Measurements from ENCODE around the gene STARD3NL. TPM values are rescaled to one million over a fixed set of nuclear protein-coding genes. Genes with fewer than 3 reads are reported as not detected.

Gene STARD3NL
- total and polyA plus RNA-seq, 2 of the 4 experiments (the other 2 are of a cell fraction): 51.6 to 69.7 TPM

DNA sequence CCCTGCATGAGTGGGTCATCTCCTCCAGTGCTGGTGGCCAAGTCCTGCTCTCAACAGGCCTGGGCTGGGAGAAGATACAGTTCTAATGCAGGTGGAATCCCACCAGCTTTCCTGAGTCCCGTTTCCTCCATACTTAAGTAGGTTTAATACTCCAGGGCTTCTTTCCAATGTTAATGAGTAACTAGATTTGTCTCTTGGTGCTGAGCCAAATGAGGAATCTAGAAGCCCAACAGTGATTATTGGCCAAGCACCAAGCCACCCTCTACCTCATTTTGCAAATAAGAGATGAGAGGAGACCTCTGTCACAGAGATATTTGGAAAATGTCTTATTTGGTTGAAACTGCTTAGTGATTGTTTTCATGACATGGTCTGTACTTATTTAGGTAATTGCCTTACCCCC, 37.1 kb downstream of the STARD3NL start:
- H3K36me3 ChIP-seq (ENCODE audit: control insufficient read depth, insufficient read depth, low read length): peaks cover 23% of the 10 kb centered on the region
- no peak overlapping the region for H4K5ac ChIP-seq (ENCODE audit: low read depth, low read length)
- H3K4me3 ChIP-seq (ENCODE audit: insufficient read depth, low read depth, low read length): no peak overlapping the region
- H3K9me3 ChIP-seq (ENCODE audit: control insufficient read depth, insufficient read depth, low read length): no peaks in the 10 kb centered on the region
- H4K91ac ChIP-seq (ENCODE audit: insufficient read depth, low read depth, low read length): no peak overlapping the region
- CTCF ChIA-PET: interaction anchor here (0.6 to 2.1 kb wide), 30 partner anchors 9 to 171 kb away, joined by 3 to 35 read pairs (median 6); partner anchors contain the start of gene STARD3NL
- H2BK5ac ChIP-seq (ENCODE audit: low read depth, low read length, poor library complexity, severe bottlenecking): no peak overlapping the region
- H2AK9ac ChIP-seq (replicated peaks; ENCODE audit: low read depth, low read length, poor library complexity): no peak overlapping the region
- WGBS, 2 experiments (ENCODE audit: extremely low coverage in 2 of 2, insufficient read length in 1 of 2): no CpG with 5 or more reads among the region's 1 CpG
- no peak overlapping the region for H3K18ac ChIP-seq (ENCODE audit: low read depth, low read length)
- no TSS peak for BruUV-seq (replicated peaks)
- H2BK20ac ChIP-seq (ENCODE audit: low read depth, low read length): no peak overlapping the region
- in situ Hi-C loops (cut with MboI; ENCODE audit: low sequenced_read_pairs): no loop called here
- DNase-seq: no peak
- H2BK15ac ChIP-seq (ENCODE audit: low read depth, low read length): no peak overlapping the region
- no peak overlapping the region for H3K9ac ChIP-seq (ENCODE audit: low read depth, low read length)
- peaks cover 3% of the 10 kb centered on the region; the same call in 1 of the 2 replicates for H3K4me1 ChIP-seq (ENCODE audit: control insufficient read depth, insufficient read depth, low read length)
- no peak overlapping the region for H2AFZ ChIP-seq (replicated peaks; ENCODE audit: low read length, poor library complexity)
- H3K9me1 ChIP-seq (ENCODE audit: insufficient read depth, low read length): peaks cover 6% of the 10 kb centered on the region
- no peak for ATAC-seq (ENCODE audit: low read depth)
- intact Hi-C loops (cut with micrococcal nuclease): loop anchor here (2.0 to 5.0 kb wide), 2 partner anchors 36 to 122 kb away; partner anchors contain the start of gene STARD3NL
- POLR2A ChIA-PET (ENCODE audit: unreplicated experiment): no interaction called here
- no peak overlapping the region for H3K4me2 ChIP-seq (ENCODE audit: low read depth, low read length)
- H4K20me1 ChIP-seq (ENCODE audit: insufficient read depth, low read length): no peaks in the 10 kb centered on the region
- no peak overlapping the region for H2BK120ac ChIP-seq (ENCODE audit: low read depth, low read length)
- no peak for TF ChIP-seq MXI1 (IDR thresholded peaks at IDR 0.05; ENCODE audit: borderline replicate concordance, low read depth, low read length)
- no peak for TF ChIP-seq CEBPB (IDR thresholded peaks at IDR 0.05; ENCODE audit: low read depth, low read length)
- TF ChIP-seq, protein P1, sequence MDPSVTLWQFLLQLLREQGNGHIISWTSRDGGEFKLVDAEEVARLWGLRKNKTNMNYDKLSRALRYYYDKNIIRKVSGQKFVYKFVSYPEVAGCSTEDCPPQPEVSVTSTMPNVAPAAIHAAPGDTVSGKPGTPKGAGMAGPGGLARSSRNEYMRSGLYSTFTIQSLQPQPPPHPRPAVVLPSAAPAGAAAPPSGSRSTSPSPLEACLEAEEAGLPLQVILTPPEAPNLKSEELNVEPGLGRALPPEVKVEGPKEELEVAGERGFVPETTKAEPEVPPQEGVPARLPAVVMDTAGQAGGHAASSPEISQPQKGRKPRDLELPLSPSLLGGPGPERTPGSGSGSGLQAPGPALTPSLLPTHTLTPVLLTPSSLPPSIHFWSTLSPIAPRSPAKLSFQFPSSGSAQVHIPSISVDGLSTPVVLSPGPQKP (IDR thresholded peaks at IDR 0.05; ENCODE audit: borderline replicate concordance, low read depth, low read length): no peak
- TF ChIP-seq SMC3 (IDR thresholded peaks at IDR 0.05; ENCODE audit: low read depth, low read length): no peak
- no peak for TF ChIP-seq CHD1 (IDR thresholded peaks at IDR 0.05; ENCODE audit: low read depth, low read length)
- TF ChIP-seq RCOR1 (IDR thresholded peaks at IDR 0.05; ENCODE audit: insufficient replicate concordance, low read length): no peak
- TF ChIP-seq RAD21 (IDR thresholded peaks at IDR 0.05; ENCODE audit: low read length): no peak
- no peak for TF ChIP-seq MAFK (IDR thresholded peaks at IDR 0.05; ENCODE audit: low read depth, low read length)
- TF ChIP-seq RFX5 (IDR thresholded peaks at IDR 0.05; ENCODE audit: low read depth, low read length): no peak
- TF ChIP-seq, protein P2, sequence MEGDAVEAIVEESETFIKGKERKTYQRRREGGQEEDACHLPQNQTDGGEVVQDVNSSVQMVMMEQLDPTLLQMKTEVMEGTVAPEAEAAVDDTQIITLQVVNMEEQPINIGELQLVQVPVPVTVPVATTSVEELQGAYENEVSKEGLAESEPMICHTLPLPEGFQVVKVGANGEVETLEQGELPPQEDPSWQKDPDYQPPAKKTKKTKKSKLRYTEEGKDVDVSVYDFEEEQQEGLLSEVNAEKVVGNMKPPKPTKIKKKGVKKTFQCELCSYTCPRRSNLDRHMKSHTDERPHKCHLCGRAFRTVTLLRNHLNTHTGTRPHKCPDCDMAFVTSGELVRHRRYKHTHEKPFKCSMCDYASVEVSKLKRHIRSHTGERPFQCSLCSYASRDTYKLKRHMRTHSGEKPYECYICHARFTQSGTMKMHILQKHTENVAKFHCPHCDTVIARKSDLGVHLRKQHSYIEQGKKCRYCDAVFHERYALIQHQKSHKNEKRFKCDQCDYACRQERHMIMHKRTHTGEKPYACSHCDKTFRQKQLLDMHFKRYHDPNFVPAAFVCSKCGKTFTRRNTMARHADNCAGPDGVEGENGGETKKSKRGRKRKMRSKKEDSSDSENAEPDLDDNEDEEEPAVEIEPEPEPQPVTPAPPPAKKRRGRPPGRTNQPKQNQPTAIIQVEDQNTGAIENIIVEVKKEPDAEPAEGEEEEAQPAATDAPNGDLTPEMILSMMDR (conservative IDR thresholded peaks at IDR 0.05; ENCODE audit: low read depth, low read length): no peak
- TF ChIP-seq, protein P3, sequence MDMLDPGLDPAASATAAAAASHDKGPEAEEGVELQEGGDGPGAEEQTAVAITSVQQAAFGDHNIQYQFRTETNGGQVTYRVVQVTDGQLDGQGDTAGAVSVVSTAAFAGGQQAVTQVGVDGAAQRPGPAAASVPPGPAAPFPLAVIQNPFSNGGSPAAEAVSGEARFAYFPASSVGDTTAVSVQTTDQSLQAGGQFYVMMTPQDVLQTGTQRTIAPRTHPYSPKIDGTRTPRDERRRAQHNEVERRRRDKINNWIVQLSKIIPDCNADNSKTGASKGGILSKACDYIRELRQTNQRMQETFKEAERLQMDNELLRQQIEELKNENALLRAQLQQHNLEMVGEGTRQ (IDR thresholded peaks at IDR 0.05; ENCODE audit: low read depth, low read length): no peak
- TF ChIP-seq MAZ (IDR thresholded peaks at IDR 0.05; ENCODE audit: borderline replicate concordance, low read depth, low read length): no peak
- TF ChIP-seq NFE2L2 (IDR thresholded peaks at IDR 0.05; ENCODE audit: low read depth, low read length): no peak
- no peak for TF ChIP-seq FOS (IDR thresholded peaks at IDR 0.05; ENCODE audit: low read depth, low read length)
- no peak for TF ChIP-seq BHLHE40 (IDR thresholded peaks at IDR 0.05; ENCODE audit: low read depth, low read length)
- TF ChIP-seq POLR2A (IDR thresholded peaks at IDR 0.05; ENCODE audit: low read depth, low read length): no peak
- H3K79me1 ChIP-seq (ENCODE audit: low read depth in 1 of 2, low read length in 2 of 2): peaks cover 7 to 10% of the 10 kb centered on the region in 2 experiments; a peak in 2 of 4 replicates
- H2AK5ac ChIP-seq (ENCODE audit: low read depth, low read length): no peak overlapping the region
- H3K23ac ChIP-seq (ENCODE audit: low read depth, low read length): no peak overlapping the region
- H3K27ac ChIP-seq (ENCODE audit: insufficient read depth, low read length): no peak overlapping the region
- no peak overlapping the region for H3K56ac ChIP-seq (ENCODE audit: extremely low read depth, insufficient read depth, low read length)
- H4K8ac ChIP-seq (ENCODE audit: low read depth in 2 of 2, low read length in 2 of 2): no peak overlapping the region
- no peak overlapping the region for H3K14ac ChIP-seq (replicated peaks; ENCODE audit: low read depth, low read length)
- no peaks in the 10 kb centered on the region for H3K27me3 ChIP-seq (ENCODE audit: control insufficient read depth, insufficient read depth, low read length)
- dilution Hi-C loops (cut with HindIII; ENCODE audit: low sequenced_read_pairs, unreplicated experiment): no loop called here
- no peak overlapping the region for H3K4ac ChIP-seq (ENCODE audit: low read depth, low read length)

Data from IMR-90 (cell line).